HG03135 (cell line): ENCODE measurements around the gene SLFNL1.

Experiments
- ATAC-seq: cut with Tn5 transposase; IDR thresholded peaks from one replicate; pipeline ENCODE4 v1.9.1; 2021; ENCODE audit warnings: mild to moderate bottlenecking, moderate library complexity; ENCODE audit not compliant: unreplicated experiment

SLFNL1 gene

GRCh38 chr1:40966417-40966816 is 55.1 kb downstream of the SLFNL1 start:
- ATAC-seq: no peak
